NCI-H524 treated with DMSO at 0.1 percent for 48 hours (cell line): Measurements from ENCODE around the gene SLMAP.

Experiments
- DNase-seq: peaks from one replicate; lab custom pipeline; 2025; lab: John Stamatoyannopoulos, UW

Gene SLMAP, protein sequence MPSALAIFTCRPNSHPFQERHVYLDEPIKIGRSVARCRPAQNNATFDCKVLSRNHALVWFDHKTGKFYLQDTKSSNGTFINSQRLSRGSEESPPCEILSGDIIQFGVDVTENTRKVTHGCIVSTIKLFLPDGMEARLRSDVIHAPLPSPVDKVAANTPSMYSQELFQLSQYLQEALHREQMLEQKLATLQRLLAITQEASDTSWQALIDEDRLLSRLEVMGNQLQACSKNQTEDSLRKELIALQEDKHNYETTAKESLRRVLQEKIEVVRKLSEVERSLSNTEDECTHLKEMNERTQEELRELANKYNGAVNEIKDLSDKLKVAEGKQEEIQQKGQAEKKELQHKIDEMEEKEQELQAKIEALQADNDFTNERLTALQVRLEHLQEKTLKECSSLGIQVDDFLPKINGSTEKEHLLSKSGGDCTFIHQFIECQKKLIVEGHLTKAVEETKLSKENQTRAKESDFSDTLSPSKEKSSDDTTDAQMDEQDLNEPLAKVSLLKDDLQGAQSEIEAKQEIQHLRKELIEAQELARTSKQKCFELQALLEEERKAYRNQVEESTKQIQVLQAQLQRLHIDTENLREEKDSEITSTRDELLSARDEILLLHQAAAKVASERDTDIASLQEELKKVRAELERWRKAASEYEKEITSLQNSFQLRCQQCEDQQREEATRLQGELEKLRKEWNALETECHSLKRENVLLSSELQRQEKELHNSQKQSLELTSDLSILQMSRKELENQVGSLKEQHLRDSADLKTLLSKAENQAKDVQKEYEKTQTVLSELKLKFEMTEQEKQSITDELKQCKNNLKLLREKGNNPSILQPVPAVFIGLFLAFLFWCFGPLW

DNA sequence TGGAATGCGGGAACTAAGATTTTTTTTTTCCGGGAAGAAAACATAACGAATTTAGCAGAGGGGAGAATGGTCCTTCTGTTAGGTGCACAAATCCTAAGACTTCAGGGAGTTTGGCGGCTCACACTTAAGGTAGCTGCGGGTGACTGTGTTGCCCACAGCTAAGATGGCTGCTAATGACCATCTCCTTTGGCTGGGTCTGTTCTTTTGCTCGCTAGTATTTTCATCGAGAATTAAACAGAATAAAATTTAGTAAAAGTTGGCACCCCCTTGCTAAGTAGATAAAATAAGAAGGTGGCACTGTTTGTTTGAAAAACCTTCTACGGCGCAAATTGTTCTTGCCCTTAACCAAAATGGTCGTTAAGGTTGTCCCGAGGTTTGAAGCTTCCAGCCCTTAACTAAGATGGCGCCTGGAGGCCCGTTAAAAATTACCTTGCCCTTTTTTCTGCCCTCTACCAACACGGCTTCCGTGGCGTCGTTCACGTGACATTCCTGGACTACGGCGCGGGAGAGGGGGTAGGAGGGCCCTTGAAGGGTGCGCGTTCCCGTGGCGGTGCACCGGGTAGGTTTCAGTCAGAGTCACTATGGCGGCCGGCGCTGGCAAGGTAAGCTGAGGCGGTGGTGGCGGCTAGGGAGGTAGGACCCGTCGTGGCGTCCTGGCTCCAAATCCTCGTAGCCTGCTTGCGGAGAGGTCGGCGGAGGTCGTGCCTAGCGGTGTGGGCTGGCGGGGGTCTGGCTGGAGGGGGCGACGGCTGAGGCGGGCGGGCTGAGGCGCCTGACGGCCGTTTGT, at the start of gene SLMAP:
Gene SLMAP, plus strand, starts transcription at position 569 of the 787 bp plus-strand sequence. CDS start 1,343 bp downstream, outside the sequence.
- peak; percentile 79 for DNase-seq

DNA sequence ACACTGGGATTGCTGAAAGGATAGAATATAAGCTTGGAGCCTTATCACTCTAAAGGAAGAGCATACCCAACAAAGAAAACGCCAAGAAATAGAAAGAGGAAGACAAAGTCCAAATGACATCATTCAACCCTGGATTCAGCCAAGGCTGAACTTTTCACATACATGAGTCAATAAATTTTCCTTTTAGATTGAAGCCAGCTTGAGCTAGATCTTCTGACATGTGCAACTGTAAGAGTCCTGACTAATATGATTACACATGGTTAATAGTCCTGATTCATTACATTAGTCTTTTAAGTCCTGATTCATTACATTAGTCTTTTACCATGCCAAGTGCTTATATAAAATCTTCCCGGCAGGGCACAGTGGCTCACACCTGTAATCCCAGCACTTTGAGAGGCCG, 49.6 kb upstream of the SLMAP start:
- DNase-seq: no peak

DNA sequence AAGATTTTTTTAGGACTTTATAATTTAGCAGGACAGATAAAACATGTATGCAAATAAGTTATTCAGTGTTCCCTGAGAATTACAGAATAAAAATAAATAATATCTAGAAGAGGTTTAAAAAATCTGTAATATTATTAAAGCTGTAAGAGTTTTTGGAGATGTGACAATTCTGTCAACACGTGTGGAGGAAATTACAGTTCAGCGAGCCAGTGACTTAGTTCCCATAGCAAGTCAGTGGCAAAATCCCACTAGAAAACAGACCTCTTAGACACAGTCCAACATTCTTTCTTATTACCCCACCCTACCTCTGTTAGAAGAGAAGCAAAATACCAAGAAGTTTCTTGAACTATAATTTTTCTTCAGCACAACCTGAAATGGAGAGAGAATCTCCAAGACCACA, 47.1 kb upstream of the SLMAP start:
- no peak for DNase-seq

DNA sequence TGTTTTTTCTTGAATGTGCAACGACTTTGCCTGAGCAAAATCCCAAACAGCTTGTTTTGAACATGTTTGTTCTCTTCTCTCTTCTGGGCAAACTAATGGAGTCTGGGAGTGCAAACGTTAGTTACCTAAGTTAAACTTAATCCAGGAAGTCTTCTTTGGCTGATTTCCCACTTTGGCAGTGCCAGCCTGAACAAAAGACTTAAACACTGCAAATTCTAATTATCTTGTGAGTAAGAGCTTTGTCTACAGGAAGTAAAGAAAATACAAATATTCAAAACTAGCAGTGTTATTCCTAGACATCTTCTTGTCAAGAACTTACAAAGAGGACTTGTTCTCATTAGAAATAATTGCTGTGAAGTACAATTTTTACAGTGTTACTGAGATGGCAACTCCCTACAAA, 46.5 kb upstream of the SLMAP start:
- no peak for DNase-seq

DNA sequence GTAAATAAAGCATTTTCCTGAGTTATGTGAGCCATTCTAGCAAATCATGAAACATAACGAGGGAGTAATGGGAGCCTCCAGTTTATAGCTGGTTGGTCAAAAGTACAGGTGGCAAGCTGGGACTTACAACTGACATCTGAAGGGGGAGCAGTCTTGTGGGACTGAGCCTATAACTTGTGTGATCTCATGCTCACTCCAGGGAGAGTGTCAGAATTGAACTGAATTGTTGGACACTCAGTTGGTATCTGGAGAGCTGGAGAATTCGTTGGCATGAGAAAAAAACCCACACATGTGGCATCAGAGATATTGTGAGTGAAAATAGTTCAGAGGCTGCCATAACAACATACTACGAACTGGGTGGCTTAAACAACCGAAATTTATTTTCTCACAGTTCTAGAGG, 40.4 kb upstream of the SLMAP start:
- no peak for DNase-seq

DNA sequence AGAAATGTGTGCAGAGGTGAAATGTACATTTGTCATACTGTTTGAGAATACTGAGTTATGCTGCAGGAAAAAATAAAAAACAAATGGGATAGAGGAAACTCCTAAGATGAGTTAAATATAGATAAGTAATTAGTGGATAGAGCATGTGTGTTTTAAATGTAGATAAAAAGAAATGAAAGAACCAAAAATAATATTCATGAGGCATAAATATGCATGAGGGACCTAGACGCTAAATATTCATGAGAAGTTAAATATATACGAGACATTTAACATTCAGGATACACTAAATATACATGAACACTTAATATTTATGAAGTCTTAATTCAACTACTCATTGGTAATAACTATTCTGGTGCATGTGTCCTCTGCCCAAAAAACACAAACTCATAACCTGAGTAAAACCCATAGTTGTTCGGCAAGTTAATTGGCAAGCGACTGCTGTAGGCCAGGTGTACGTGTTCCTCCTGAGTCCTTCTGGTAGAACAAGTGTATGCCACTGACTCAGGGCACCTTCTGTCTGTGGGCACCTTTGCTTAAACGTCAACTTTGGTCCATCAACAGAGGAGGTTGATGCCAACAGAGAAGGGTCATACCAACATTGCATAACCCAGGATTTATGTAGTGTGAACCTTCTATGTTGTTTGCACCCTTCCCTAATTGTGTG, 38.8 kb upstream of the SLMAP start:
- no peak for DNase-seq

DNA sequence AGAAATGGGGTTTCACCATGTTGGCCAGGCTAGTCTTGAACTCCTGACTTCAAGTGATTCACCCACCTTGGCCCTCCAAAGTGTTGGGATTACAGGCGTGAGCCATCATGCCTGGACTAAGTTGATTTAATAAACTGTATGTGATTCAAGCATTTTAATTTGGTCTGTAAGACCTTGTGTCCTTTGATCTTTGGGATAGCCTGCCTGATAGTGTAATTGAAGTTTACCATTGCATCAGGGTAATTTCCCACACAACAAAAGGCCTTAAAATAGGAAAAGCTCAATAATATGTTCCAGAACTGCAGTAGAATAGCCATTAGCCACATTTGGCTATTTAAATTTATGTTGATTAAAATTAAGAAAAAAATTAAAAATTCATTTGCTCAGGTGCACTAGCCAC, 38.0 kb upstream of the SLMAP start:
- no peak for DNase-seq

DNA sequence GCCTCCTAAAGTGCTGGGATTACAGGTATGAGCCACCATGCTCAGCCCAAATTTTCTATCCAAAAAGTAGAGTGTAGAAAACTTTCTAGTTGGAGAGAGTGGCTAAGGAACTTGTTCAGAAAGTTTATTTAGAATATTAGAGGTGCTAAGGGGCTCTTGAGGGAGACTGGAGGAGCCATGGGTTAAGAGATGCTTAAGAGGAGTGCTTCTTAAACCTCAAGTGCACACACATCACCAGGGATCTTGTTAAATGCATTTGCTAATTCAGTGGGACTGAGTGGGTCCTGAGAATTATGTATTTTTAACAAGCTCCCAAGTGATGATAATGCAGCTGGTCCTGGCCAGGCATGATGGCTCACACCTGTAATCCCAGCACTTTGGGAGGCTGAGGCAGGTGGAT, 29.7 kb upstream of the SLMAP start:
- DNase-seq: peak; percentile 37

DNA sequence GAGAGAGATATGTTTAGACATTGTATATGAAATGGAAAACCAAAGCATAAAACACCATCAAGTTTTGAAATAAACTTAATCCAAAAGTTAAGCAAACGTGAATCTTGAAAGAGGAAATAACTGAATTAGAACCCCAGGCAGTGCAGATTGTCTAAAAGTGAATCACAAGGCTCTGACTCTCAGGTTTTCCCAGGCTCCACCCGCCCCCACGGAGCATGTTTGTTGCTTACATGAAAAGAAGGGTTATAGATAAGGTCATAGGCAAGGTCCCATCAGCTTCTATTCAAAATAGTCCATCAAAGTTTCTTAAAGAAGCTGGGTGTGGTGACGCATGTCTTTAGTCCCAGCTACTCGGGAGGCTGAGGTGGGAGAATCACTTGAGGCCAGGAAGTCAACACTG, 29.0 kb upstream of the SLMAP start:
- no peak for DNase-seq

DNA sequence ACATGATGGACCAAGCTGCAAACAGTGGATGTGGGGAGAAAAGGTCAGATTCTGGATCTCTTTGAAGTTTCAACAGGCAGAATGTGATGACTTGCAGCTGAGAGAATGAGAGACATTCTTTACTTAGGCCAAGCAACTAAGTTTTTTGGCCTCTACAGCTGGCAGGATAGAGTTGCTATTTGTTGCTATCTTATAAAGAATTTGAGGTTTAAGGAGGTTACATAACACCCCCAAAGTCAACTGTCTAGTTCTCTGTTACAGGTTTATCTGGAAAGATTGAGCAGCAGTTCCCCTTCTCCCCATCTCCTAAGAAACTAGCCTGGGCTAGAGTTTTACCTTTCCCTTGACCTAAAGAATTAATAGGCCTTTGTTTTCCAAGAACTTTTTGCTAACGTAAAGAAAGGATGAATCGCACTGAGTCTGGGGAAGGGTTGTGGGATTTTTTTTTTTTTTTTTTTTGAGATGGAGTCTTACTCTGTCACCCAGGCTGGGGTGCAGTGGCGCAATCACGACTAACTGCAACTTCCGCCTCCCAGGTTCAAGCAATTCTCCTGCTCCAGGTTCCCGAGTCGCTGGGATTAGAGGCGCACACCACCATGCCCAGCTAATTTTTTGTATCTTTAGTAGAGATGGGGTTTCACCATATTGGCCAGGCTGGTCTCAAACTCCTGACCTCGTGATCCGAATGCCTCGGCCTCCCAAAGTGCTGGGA, 26.6 kb upstream of the SLMAP start:
- DNase-seq: no peak

DNA sequence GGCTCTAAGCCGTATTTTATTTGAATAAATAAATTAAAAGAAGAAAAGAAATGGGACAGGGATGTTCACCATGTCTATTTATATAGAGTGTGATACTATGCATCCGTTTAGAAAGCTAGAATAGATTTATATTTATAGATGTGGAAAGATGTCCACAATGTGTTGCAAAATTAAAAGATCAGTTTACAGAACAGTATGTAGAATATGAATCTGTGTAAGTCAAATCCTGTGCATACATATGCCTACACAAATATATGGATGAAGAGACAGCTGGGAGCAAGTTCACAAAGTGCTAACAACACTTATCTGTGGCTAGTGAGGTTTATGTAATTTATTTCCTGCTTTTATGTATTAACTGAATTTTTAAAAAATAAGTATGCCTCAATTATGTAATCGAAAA, 25.4 kb upstream of the SLMAP start:
- DNase-seq: no peak

DNA sequence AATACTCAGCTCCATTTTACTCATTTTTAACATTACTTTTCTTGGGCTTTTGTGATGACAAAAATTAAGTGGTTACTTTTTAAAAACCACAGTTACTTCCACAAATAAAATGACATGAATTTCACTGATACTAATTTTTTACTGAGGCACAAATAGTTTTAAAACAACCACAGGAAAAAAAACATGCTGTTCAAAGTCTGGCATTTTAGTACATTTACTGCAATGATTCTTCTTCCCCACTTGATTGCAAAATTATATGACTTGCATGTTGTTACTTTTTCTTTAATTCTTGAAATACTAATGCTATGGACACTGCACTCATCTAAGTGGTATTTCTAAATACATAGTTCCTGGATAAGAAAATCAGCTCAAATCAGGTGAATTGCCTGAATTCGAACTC, 24.8 kb upstream of the SLMAP start:
- DNase-seq: no peak

DNA sequence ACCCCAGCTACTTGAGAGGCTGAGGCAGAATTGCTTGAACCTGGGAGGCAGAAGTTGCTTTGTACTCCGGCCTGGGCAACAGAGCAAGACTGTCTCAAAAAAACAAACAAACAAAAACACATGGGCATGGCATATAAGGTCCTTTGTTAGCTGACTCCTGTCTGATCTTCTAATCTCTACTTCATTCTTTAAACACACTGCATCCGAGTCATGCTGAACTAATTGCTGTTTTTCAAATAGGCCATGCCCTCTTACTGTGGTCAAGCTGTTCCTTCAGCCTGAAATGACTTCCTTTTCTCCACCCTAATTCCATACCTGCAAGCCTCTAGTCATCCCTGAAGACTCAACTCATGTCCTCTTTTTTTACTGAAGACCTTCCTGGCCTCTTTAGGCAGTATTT, 22.3 kb upstream of the SLMAP start:
- no peak for DNase-seq

DNA sequence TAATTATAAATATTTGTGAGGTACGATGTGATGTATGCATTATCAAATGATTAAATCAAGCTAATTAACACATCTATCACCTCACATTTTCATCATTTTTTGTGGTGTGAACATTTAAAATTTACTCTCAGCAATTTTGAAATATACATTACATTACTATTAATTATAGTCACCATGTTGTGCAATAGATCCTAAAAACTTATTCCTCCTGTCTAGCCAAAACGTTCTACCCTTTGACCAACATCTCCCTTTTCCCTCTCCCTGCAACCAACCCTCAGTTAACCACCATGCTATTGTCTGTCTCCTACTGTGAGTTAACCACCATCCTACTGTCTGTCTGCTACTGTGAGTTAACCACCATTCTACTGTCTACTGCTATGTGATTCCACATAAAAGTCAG, 20.7 kb upstream of the SLMAP start:
- no peak for DNase-seq

DNA sequence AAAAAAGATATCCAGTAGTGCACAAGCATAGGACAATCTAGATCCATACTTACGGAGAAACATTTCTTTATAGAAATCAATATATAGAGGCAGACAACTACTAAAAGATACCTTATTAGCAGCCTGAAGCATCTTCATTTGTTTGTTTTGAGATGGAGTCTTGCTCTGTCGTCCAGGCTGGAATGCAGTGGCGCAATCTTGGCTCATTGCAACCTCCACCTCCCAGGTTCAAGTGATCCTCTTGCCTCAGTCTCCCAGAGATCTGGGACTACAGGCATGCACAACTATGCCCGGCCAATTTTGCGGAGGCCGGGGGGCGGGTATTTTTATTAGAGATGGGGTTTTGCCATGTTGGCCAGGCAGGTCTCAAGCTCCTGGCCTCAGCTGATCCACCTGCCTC, 18.3 kb upstream of the SLMAP start:
- DNase-seq: no peak

DNA sequence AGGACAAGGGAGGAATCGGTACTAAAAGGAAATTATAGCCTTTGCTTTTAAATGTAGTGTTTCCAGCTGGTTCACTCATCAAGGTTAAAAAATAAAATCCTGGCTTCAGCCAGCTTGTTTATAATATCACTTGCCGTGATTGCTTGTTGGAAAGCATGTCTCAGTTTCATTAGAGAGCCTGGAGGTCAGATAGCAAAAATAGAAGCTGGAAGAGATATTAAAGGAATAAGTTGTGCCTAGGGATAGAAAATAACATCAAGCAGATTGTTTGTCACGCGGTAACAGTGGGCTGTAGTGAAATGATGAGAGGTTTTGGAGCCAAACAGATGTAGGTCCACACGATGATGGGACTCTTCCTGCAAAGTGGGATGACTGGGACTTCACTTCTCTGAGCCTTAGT, 17.7 kb upstream of the SLMAP start:
- DNase-seq: no peak

DNA sequence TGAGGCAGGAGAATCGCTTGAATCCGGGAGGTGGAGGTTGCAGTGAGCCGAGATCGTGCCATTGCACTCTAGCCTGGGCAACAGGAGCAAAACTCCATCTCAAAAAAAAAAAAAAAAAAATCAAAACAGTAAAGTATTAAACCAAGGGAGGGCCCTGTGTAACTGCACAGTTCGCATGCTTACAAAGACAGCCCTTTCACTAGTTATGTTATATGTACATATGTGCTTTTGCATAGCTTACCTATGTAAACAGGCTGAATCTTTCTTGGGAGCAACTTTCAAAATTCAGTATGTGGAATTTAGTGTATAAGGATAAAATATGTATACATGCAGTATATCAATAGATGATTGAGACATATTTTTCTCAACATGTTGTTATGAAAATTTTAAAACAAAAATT, 16.1 kb upstream of the SLMAP start:
- no peak for DNase-seq

DNA sequence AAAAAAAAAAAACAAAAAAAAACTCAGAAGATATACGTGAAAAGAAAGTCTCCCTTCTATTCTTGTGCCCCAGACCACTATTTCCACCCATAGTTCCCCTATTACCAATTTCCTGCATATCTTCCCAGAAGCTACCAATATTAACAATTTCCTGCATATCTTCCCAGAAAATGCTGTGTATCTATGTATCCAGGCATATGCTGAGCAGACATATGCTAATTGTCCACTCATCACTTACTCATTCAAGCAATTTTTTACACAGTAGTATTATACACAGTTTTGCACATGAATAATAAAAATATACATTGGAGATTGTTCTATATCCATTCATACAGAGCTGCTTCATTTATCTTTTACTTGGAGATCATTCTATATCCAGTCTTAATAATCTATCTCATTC, 12.6 kb upstream of the SLMAP start:
- no peak for DNase-seq

DNA sequence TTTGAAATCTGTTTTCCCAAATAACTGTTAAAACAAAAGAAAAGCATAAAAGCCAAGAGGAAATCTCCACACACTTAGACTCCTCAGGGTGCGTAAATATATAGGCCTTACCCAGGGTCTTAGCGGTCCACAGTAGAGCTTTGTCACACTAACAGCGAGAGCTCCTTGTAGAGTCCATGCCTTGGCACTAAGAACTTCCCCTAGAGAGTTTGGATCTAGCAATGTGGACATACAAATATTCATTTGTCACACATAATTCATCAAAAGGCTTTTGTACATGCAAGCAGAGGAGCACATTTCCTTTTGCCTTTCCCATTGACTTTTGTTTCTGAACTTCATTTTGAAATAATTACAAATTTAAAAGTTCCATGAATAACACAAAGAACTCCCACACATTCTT, 11.0 kb upstream of the SLMAP start:
- DNase-seq: no peak

DNA sequence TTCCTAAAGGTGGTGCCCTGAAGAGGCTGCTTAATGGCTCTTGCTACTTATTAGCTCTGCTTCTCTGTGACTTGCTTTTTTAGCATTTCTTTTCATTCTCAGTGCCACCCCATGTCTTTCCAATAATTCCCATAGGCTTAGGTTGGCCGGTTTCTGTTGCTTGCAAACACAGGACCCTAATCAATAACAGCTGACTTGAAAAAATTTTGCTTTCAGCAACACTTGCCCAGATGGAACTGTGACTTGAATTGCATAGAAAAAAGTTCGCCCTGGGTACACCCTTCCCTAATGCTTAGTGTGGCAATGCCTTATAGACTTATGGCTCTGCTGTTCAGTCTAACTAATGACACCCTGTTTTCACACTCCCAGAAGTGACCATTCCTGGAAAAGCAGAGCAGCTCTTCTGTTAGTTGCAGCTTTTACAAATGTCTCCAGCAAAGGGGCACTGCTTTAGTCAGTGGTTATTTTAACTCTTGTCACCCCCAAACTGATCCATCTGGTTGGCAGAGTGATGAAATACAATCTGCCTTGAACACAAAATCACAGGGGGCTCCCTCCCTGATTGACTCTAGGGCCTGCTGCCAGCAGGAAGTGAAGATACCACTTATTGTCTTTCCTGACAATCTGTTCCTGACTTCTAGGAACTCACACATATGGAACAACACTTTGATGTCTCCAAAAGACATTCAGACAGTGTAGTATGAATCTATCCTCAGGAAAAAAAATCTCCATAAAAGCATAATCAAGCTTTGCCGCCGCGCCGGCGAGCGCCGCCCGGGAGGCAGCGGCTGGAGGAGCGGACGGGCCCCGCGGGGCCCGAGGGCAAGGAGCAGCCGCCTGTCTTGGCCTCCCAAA, 9.7 kb upstream of the SLMAP start:
- DNase-seq: peak; percentile 61
